ENCODE measurements around the gene DENND6B. TPM values are rescaled to one million over a fixed set of nuclear protein-coding genes. Genes with fewer than 3 reads are reported as not detected.
A peak's percentile ranks its signal among the peaks of the same experiment; 100 is the strongest.

DENND6B gene
- total RNA-seq, 1 experiment from 2014 or later = 1.2 TPM

GRCh38 chr22:50289151-50289941 lies 37.5 kb downstream of the DENND6B start:
- no peak for DNase-seq (ENCODE audit: low spot score)

GRCh38 chr22:50287731-50288130 lies 39.1 kb downstream of the DENND6B start:
- no peak for DNase-seq (ENCODE audit: low spot score)

- DNase-seq (ENCODE audit: low spot score) = no peak
Measured at GRCh38 chr22:50286701-50287318, 40.0 kb downstream of the DENND6B start.

GRCh38 chr22:50286275-50286674 lies 40.5 kb downstream of the DENND6B start:
- DNase-seq (ENCODE audit: low spot score) = no peak

GRCh38 chr22:50285568-50286229 lies 41.1 kb downstream of the DENND6B start:
- DNase-seq (ENCODE audit: low spot score) = no peak

- no peak for DNase-seq (ENCODE audit: low spot score)
Measured at GRCh38 chr22:50284479-50284878, 42.3 kb downstream of the DENND6B start.

- no peak for DNase-seq (ENCODE audit: low spot score)
Measured at GRCh38 chr22:50283821-50284220, 43.0 kb downstream of the DENND6B start.

GRCh38 chr22:50282361-50283155 lies 44.3 kb downstream of the DENND6B start:
- DNase-seq (ENCODE audit: low spot score) = peak; percentile 92

GRCh38 chr22:50281957-50282356 lies 44.9 kb downstream of the DENND6B start:
- DNase-seq (ENCODE audit: low spot score) = no peak

GRCh38 chr22:50281384-50281760 lies 45.4 kb downstream of the DENND6B start:
- no peak for DNase-seq (ENCODE audit: low spot score)

- DNase-seq (ENCODE audit: low spot score) = no peak
Measured at GRCh38 chr22:50280708-50281383, 46.0 kb downstream of the DENND6B start.

- no peak for DNase-seq (ENCODE audit: low spot score)
Measured at GRCh38 chr22:50280022-50280707, 46.6 kb downstream of the DENND6B start.

- DNase-seq (ENCODE audit: low spot score) = no peak
Measured at GRCh38 chr22:50278956-50279619, 47.7 kb downstream of the DENND6B start.

GRCh38 chr22:50278461-50278860 lies 48.4 kb downstream of the DENND6B start:
- no peak for DNase-seq (ENCODE audit: low spot score)

- no peak for DNase-seq (ENCODE audit: low spot score)
Measured at GRCh38 chr22:50277761-50278160, 49.1 kb downstream of the DENND6B start.

GRCh38 chr22:50276143-50276542 lies 50.7 kb downstream of the DENND6B start:
- DNase-seq (ENCODE audit: low spot score) = no peak

- no peak for DNase-seq (ENCODE audit: low spot score)
Measured at GRCh38 chr22:50275181-50276055, 51.4 kb downstream of the DENND6B start.

GRCh38 chr22:50274771-50275170 lies 52.0 kb downstream of the DENND6B start:
- no peak for DNase-seq (ENCODE audit: low spot score)

GRCh38 chr22:50274311-50274710 lies 52.5 kb downstream of the DENND6B start:
- DNase-seq (ENCODE audit: low spot score) = no peak
